ENCODE results near the gene MLLT1. TPM values are rescaled to one million over a fixed set of nuclear protein-coding genes. Genes with fewer than 3 reads are reported as not detected.

MLLT1 gene
- total RNA-seq, 1 experiment from 2014 or later, result 55.0 TPM

DNA sequence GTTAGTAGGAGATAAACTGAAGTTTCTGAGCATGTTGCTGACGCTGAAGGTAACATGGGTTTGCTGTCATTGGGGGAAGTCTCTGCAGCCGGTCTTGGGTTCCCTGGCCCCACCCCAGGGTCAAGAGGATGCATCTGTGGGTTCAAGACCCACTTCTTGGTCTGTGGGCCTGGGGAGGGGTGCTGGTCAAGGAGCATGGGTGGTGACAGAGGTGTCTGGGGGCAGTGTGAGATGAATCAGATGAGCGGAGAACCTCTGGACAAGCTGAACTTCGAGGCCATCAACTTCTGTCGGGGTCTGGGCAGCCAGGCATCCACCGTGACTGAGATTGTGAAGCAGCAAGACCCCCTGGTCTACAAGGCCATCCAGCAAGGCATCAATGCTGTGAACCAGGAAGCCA is 92.4 kb downstream of the MLLT1 start:
- Histone ChIP-seq H4K20me1 (ENCODE audit: insufficient read depth) (no peaks in the 10 kb centered on the region), H3K79me2 (ENCODE audit: insufficient read depth, low read length) (no peaks in the 10 kb centered on the region), H3K4me3 (replicated peaks in 1 of 2; ENCODE audit: low read depth in 1 of 2, low read length in 2 of 2) (no peak overlapping the region), H3K36me3 (ENCODE audit: control insufficient read depth in 1 of 2, insufficient read depth in 2 of 2, low read length in 2 of 2) (no peaks in the 10 kb centered on the region), H3K9ac (ENCODE audit: low read length) (no peak overlapping the region), H3K4me1 (ENCODE audit: control insufficient read depth in 1 of 2, insufficient read depth in 2 of 2, low read length in 2 of 2) (no peaks in the 10 kb centered on the region), H3K4me2 (ENCODE audit: low read length) (no peak overlapping the region), H3K27me3 (ENCODE audit: insufficient read depth, low read length) (peaks cover 14% of the 10 kb centered on the region; the same call in 1 of the 2 replicates), H2AFZ (ENCODE audit: low read depth, low read length, poor library complexity, severe bottlenecking) (no peak overlapping the region), H3K9me3 (ENCODE audit: control insufficient read depth in 1 of 2, insufficient read depth in 1 of 2, low read depth in 1 of 2, low read length in 2 of 2) (peaks cover 0 to 8% of the 10 kb centered on the region in 2 experiments; a peak in 1 of 4 replicates), H3K27ac (ENCODE audit: low read depth, low read length) (no peak overlapping the region), H3K9me2 (ENCODE audit: insufficient read depth) (no peaks in the 10 kb centered on the region)
- ChIA-PET CTCF (no interaction called here), POLR2A (no interaction called here), RAD21 (ENCODE audit: low non-redundant PET in 1 of 2, low total read pairs in 2 of 2, uncharacterized antibody in 2 of 2, unreplicated experiment in 2 of 2) (no interaction called here)
- intact Hi-C loops (cut with micrococcal nuclease), result no loop called here
- TF ChIP-seq, protein P1, sequence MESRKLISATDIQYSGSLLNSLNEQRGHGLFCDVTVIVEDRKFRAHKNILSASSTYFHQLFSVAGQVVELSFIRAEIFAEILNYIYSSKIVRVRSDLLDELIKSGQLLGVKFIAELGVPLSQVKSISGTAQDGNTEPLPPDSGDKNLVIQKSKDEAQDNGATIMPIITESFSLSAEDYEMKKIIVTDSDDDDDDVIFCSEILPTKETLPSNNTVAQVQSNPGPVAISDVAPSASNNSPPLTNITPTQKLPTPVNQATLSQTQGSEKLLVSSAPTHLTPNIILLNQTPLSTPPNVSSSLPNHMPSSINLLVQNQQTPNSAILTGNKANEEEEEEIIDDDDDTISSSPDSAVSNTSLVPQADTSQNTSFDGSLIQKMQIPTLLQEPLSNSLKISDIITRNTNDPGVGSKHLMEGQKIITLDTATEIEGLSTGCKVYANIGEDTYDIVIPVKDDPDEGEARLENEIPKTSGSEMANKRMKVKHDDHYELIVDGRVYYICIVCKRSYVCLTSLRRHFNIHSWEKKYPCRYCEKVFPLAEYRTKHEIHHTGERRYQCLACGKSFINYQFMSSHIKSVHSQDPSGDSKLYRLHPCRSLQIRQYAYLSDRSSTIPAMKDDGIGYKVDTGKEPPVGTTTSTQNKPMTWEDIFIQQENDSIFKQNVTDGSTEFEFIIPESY (IDR thresholded peaks at IDR 0.05; ENCODE audit: extremely low read depth, insufficient replicate concordance, low read length), result no peak
- no peak for TF ChIP-seq CEBPB (IDR thresholded peaks at IDR 0.05; ENCODE audit: low read depth)
- TF ChIP-seq TCF7L2 (IDR thresholded peaks at IDR 0.05; ENCODE audit: borderline replicate concordance, extremely low read depth, insufficient read depth, insufficient read length), result no peak
- TF ChIP-seq, protein P2, sequence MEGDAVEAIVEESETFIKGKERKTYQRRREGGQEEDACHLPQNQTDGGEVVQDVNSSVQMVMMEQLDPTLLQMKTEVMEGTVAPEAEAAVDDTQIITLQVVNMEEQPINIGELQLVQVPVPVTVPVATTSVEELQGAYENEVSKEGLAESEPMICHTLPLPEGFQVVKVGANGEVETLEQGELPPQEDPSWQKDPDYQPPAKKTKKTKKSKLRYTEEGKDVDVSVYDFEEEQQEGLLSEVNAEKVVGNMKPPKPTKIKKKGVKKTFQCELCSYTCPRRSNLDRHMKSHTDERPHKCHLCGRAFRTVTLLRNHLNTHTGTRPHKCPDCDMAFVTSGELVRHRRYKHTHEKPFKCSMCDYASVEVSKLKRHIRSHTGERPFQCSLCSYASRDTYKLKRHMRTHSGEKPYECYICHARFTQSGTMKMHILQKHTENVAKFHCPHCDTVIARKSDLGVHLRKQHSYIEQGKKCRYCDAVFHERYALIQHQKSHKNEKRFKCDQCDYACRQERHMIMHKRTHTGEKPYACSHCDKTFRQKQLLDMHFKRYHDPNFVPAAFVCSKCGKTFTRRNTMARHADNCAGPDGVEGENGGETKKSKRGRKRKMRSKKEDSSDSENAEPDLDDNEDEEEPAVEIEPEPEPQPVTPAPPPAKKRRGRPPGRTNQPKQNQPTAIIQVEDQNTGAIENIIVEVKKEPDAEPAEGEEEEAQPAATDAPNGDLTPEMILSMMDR (IDR thresholded peaks at IDR 0.05 in 2 of 3, conservative IDR thresholded peaks at IDR 0.05 in 1 of 3; ENCODE audit: borderline replicate concordance in 1 of 3, insufficient read depth in 1 of 3, low read depth in 2 of 3, low read length in 2 of 3), result no peak
- no peak for TF ChIP-seq RAD21 (IDR thresholded peaks at IDR 0.05; ENCODE audit: low read depth)
- no peak for TF ChIP-seq EZH2 (IDR thresholded peaks at IDR 0.05)
- TF ChIP-seq ZFX (IDR thresholded peaks at IDR 0.05), result no peak
- TF ChIP-seq POLR2A (IDR thresholded peaks at IDR 0.05; ENCODE audit: borderline replicate concordance, extremely low read depth, insufficient read depth, insufficient read length), result no peak
- TF ChIP-seq, protein P3, sequence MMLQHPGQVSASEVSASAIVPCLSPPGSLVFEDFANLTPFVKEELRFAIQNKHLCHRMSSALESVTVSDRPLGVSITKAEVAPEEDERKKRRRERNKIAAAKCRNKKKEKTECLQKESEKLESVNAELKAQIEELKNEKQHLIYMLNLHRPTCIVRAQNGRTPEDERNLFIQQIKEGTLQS (IDR thresholded peaks at IDR 0.05), result no peak
- TF ChIP-seq CBX3 (IDR thresholded peaks at IDR 0.05; ENCODE audit: low read depth), result no peak
- TF ChIP-seq FOSL1 (IDR thresholded peaks at IDR 0.05; ENCODE audit: low read depth), result no peak
- no peak for TF ChIP-seq SP1 (IDR thresholded peaks at IDR 0.05; ENCODE audit: low read depth)
- TF ChIP-seq EZH2phosphoT487 (IDR thresholded peaks at IDR 0.05; ENCODE audit: borderline replicate concordance), result no peak
- no peak for TF ChIP-seq SIN3A (IDR thresholded peaks at IDR 0.05; ENCODE audit: low read depth)
- TF ChIP-seq YY1 (IDR thresholded peaks at IDR 0.05; ENCODE audit: extremely low read depth, insufficient replicate concordance, low read depth, low read length), result no peak
- TF ChIP-seq JUND (IDR thresholded peaks at IDR 0.05), result no peak
- TF ChIP-seq POLR2AphosphoS5 (IDR thresholded peaks at IDR 0.05; ENCODE audit: low read depth, low read length), result no peak
- no peak for TF ChIP-seq SRF (IDR thresholded peaks at IDR 0.05; ENCODE audit: low read depth)
- no peak for TF ChIP-seq ZNF274 (IDR thresholded peaks at IDR 0.05; ENCODE audit: low read depth, low read length)
- TF ChIP-seq EGR1 (IDR thresholded peaks at IDR 0.05; ENCODE audit: low read depth), result no peak
- DNase-seq (ENCODE audit: low read depth, low spot score) (no peak), ATAC-seq (no peak)
- BruUV-seq (replicated peaks), result no TSS peak
